GM13977 (cell line): ENCODE data around the gene SPON1.
"Not testable (repeated sequence)": the region's sequence is repeated elsewhere in the genome, so short reads cannot be mapped to it uniquely, and the experiment has no call there.

ENCODE experiments used
- DNase-seq: peaks from one replicate; pipeline ENCODE4 v3.0.0; 2012; ENCODE audit warnings: low spot score
- in situ Hi-C: fragments of 300-500 bp; cut with MboI; formaldehyde crosslinking; loops from one replicate; pipeline ENCODE4 v1.12.0; 2022; ENCODE audit warnings: low sequenced_read_pairs, low pct_unique_long_range_greater_than_20kb, mixed read lengths, inconsistent platforms; ENCODE audit not compliant: unreplicated experiment
- TF ChIP-seq, protein P1 (sequence below): IDR thresholded peaks from 2 replicates; pipeline ENCODE4 v1.5.1; 2012; ENCODE audit warnings: mild to moderate bottlenecking, control low read depth; ENCODE audit not compliant: insufficient read depth; ENCODE audit errors: extremely low read depth, missing control alignments

The SPON1 gene

DNA sequence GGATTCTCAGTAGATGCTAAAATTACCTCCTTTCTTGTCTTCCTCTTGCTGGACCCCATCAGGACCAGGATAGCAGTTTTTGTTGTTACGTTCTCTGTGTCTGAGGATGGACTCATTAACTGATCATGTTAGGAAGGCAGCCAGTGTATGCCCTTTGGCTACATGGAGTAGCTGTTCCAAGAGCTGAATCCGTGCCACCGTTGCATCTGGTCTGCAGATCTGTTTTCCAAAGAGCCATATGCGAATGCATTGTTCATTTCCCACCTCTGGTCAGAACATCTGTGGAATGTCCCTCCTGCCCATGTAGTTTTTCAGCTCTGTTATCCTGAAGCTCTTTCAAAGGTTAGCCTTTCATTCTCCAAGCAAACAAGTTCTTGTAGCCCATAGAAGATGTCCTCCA lies 188.4 kb downstream of the SPON1 start:
- in situ Hi-C loops, result no loop called here
- no peak for DNase-seq
- TF ChIP-seq, protein P1, sequence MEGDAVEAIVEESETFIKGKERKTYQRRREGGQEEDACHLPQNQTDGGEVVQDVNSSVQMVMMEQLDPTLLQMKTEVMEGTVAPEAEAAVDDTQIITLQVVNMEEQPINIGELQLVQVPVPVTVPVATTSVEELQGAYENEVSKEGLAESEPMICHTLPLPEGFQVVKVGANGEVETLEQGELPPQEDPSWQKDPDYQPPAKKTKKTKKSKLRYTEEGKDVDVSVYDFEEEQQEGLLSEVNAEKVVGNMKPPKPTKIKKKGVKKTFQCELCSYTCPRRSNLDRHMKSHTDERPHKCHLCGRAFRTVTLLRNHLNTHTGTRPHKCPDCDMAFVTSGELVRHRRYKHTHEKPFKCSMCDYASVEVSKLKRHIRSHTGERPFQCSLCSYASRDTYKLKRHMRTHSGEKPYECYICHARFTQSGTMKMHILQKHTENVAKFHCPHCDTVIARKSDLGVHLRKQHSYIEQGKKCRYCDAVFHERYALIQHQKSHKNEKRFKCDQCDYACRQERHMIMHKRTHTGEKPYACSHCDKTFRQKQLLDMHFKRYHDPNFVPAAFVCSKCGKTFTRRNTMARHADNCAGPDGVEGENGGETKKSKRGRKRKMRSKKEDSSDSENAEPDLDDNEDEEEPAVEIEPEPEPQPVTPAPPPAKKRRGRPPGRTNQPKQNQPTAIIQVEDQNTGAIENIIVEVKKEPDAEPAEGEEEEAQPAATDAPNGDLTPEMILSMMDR, result no peak

DNA sequence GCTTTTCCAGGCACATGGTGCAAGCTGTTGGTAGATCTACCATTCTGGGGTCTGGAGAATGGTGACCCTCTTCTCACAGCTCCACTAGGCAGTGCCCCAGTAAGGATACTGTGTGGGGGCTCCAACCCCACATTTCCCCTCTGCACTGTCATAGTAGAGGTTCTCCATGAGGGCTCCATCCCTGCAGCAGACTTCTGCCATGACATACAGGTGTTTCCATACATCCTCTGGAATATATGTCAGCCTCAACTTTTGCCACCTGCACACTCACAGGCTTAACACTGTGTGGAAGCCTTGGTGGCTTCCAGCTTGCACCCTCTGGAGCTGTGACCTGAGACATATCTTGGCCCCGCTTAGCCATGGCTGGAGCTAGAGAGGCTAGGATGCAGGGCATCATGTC lies 191.6 kb downstream of the SPON1 start:
- in situ Hi-C loops, DNase-seq: not testable (repeated sequence)

DNA sequence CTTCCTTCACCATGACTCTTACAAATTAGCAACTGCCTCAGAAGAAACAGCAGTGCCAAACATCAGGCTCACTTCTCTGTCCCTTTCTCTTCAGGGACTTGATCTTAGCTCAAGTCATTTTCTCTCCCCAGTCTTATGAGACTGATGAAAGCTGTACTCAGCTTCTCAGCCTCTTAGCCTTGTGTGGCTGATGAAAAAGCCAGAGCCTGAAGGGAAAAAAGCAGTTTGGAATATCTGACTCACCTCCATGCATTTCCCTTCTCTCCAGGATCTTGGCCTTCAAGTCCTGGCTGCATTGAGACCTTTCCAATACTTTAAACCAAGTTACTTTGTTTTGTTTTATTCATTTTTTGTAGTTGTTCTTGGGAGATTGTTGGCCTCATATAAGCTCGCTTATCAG lies 195.9 kb downstream of the SPON1 start:
- in situ Hi-C loops, result no loop called here
- no peak for DNase-seq
- TF ChIP-seq, protein P1, result no peak

DNA sequence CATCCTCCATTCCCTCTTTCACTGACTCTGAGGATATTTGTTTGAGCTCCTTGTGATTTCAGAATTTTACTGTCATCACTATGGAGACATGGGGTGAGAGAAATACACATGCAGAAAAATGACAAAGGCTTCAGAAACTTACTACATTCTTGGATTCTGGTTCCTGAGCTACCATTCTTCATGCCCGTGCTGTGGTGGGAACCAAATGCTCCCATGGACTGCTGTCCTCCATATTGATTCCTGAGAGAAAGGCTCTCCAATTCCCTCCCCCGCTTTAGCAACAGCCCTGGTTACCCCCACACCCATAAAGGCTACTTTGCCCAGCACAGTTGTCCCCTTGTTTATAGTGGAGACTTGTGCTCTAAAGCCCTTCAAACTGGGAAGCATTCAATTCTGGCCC lies 201.1 kb downstream of the SPON1 start:
- no peak for DNase-seq
- in situ Hi-C loops, result no loop called here
- TF ChIP-seq, protein P1, result no peak

DNA sequence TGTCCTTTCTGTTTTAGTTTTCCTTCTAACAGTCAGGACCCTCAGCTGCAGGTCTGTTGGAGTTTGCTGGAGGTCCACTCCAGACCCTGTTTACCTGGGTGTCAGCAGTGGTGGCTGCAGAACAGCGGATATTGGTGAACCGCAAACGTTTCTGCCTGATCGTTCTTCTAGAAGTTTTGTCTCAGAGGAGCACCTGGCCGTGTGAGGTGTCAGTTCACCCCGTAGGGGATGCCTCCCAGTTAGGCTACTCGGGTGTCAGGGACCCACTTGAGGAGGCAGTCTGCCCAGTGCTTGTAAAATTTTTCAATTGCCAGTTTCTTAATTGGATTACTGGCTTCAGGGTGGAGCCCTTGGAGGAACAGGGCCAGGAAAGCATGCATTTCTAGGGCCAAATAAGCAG lies 211.2 kb downstream of the SPON1 start:
- in situ Hi-C loops, DNase-seq: not testable (repeated sequence)

DNA sequence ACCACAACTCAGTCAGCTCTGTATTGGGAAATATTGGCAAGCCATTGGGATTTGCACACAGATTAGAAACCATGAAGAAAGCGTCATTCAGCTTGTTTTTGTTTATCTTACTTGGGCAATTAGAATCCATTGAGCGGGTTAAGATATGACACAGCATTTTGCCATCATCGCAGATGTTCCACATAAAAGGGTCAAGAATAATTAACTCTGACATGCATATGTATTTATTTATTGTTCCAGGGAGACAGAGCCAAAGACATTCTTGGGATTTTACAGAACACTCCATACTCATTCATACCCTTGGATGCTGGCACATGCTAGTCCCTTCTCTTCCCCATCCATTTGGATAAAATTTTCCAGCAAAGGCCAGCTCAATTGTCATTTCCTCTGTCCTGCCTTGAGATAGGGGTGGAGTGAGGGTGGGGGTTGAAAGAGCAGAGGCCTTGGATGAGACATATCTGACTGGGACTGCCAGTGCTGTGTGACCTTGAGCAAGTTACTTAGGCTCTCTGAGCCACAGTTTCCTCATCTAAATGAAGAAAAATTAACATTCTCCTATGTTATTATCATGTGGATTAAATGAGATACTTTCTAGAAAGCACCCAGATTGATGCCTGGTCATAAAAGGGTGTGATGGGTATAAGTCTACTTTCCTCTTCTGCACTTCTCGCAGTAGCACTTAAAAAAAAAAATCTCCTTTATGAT lies 216.7 kb downstream of the SPON1 start:
- TF ChIP-seq, protein P1, result no peak
- in situ Hi-C loops, result no loop called here
- no peak for DNase-seq

DNA sequence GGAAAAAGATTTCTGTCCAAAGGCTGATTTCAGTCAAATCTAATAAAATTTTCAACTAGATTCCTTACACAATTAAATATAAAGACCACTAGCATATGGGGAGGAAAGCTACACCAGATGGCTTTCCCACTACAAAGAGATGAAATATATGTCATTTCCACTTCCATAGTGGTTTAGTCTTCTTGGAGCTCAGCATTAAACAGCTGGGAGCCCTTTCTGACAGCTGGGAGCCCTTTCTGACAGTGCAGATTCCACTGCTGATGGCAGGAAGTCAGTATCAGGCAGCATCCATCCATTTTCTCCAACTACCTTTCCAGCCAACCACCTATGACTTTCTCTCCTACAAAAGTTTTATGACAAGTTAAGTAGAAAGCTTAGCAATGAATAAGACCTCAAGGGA lies 218.6 kb downstream of the SPON1 start:
- in situ Hi-C loops, result no loop called here
- TF ChIP-seq, protein P1, result no peak

More for the DNA sequence above, 218.6 kb downstream of the SPON1 start:
- no peak for DNase-seq
